Measurements from ENCODE around the gene IQCN. TPM values are rescaled to one million over a fixed set of nuclear protein-coding genes. Genes with fewer than 3 reads are reported as not detected.

The IQCN gene
- total RNA-seq, 2 experiments from 2014 or later = 18.1 to 18.7 TPM

DNA sequence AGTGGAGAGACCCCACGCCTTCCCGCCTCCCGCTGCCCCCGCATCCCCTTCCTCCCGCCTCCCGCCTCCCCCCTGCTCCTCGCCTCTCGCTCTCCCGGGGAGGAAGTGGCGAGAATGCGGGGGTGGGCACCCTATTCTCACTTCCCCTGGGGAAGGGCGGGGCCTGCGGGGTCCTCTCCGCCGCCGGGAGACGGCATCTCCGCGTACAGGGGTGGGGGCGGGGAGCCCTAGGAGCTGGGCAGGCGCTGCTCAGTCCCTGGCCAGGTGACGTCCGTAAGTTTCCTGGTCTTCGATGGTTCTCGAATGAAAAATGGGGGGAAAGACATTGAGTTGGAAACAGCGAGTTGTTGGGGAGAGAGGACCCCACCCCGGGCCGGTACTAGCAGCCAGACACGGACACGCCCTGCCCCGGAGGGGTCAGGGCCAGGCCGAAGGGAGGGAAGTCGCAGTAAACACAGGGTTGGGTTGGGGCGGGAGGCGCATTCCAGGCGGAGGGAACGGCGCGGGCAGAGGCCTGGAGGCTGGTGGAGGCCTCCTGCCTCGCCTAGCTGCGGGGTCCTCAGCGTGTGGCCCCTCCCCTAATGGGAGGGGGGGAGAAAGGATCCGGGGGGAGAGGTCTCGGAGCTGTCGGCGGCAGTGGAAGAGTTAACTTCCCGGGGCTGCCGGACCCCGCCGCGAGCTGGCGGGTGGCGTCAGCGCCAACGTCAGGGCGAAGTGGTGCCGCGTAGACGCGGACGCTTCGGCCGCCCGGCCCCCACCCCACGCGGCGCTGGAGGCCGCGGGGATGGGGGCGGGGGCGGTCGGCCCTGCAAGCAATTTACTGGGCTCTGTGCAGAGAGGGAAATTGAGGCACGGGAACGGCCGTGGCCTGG, 17.6 kb upstream of the IQCN start:
- no peaks in the 10 kb centered on the region for H3K27me3 ChIP-seq (ENCODE audit: control insufficient read depth in 1 of 2, insufficient read depth in 2 of 2, low read length in 2 of 2)
- peak overlapping the region; percentile 89 for H3K4me3 Mint-ChIP-seq
- TF ChIP-seq, protein P1, sequence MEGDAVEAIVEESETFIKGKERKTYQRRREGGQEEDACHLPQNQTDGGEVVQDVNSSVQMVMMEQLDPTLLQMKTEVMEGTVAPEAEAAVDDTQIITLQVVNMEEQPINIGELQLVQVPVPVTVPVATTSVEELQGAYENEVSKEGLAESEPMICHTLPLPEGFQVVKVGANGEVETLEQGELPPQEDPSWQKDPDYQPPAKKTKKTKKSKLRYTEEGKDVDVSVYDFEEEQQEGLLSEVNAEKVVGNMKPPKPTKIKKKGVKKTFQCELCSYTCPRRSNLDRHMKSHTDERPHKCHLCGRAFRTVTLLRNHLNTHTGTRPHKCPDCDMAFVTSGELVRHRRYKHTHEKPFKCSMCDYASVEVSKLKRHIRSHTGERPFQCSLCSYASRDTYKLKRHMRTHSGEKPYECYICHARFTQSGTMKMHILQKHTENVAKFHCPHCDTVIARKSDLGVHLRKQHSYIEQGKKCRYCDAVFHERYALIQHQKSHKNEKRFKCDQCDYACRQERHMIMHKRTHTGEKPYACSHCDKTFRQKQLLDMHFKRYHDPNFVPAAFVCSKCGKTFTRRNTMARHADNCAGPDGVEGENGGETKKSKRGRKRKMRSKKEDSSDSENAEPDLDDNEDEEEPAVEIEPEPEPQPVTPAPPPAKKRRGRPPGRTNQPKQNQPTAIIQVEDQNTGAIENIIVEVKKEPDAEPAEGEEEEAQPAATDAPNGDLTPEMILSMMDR (IDR thresholded peaks at IDR 0.05) = no peak
- peaks cover 61% of the 10 kb centered on the region for H3K4me1 Mint-ChIP-seq (ENCODE audit: low read depth)
- peak overlapping the region; percentile 91 for H3K4me3 ChIP-seq (ENCODE audit: low read length)
- intact Hi-C loops (cut with DNase I, micrococcal nuclease) = loop anchor here in 1 of 2 experiments (5.0 kb wide), 1 partner anchor 35 kb away; no protein-coding TSS in a partner anchor
- peak overlapping the region; percentile 96 to 100 for H3K27ac ChIP-seq (ENCODE audit: low read depth in 1 of 2, low read length in 2 of 2)
- H3K36me3 Mint-ChIP-seq (ENCODE audit: low read depth) = no peaks in the 10 kb centered on the region
- H3K9me3 Mint-ChIP-seq = no peaks in the 10 kb centered on the region
- ChIA-PET CTCF (interaction anchor here (1.1 to 2.5 kb wide), 5 partner anchors 10 to 40 kb away, joined by 3 to 29 read pairs (median 6); partner anchors contain the start of genes JUND and LSM4), POLR2A (interaction anchor here (0.8 to 18.2 kb wide), 7 partner anchors 11 to 1376 kb away, joined by 3 to 761 read pairs (median 9); partner anchors contain the start of genes JUND, LSM4 and RAB3A)
- no peaks in the 10 kb centered on the region for H3K9me3 ChIP-seq (ENCODE audit: control insufficient read depth in 1 of 2, insufficient read depth in 1 of 2, low read length in 2 of 2)
- ATAC-seq (ENCODE audit: poor library complexity) = peak; percentile 41
- peak; percentile 51 to 93 (median 69) for DNase-seq
- peak overlapping the region; percentile 91 for H3K27ac Mint-ChIP-seq
- H3K4me1 ChIP-seq (ENCODE audit: insufficient read depth, low read length) = peaks cover 67% of the 10 kb centered on the region
- H3K36me3 ChIP-seq (ENCODE audit: insufficient read depth, low read length) = no peaks in the 10 kb centered on the region
- no peaks in the 10 kb centered on the region for H3K27me3 Mint-ChIP-seq

GRCh38 chr19:18291019-18291524, 16.8 kb upstream of the IQCN start:
- peaks cover 65% of the 10 kb centered on the region for H3K4me1 Mint-ChIP-seq (ENCODE audit: low read depth)
- H3K4me3 Mint-ChIP-seq = peak overlapping the region; percentile 89
- H3K27ac Mint-ChIP-seq = peak overlapping the region; percentile 91
- TF ChIP-seq, protein P1 (IDR thresholded peaks at IDR 0.05) = no peak
- ATAC-seq (ENCODE audit: poor library complexity) (no peak), DNase-seq (peak in 2 of 14 experiments; percentile 25 to 61)
- Histone ChIP-seq H3K9me3 (ENCODE audit: control insufficient read depth in 1 of 2, insufficient read depth in 1 of 2, low read length in 2 of 2) (no peaks in the 10 kb centered on the region), H3K27me3 (ENCODE audit: control insufficient read depth in 1 of 2, insufficient read depth in 2 of 2, low read length in 2 of 2) (no peaks in the 10 kb centered on the region), H3K4me1 (ENCODE audit: insufficient read depth, low read length) (peaks cover 67% of the 10 kb centered on the region), H3K27ac (ENCODE audit: low read depth in 1 of 2, low read length in 2 of 2) (peak overlapping the region; percentile 96 to 100), H3K36me3 (ENCODE audit: insufficient read depth, low read length) (no peaks in the 10 kb centered on the region), H3K4me3 (ENCODE audit: low read length) (peak overlapping the region; percentile 91)
- ChIA-PET CTCF (interaction anchor here (2.4 to 2.8 kb wide), 2 partner anchors 12 kb away, joined by 18 to 29 read pairs; no protein-coding TSS in a partner anchor), POLR2A (interaction anchor here (1.2 to 18.2 kb wide), 4 partner anchors 10 to 25 kb away, joined by 5 to 761 read pairs (median 199); partner anchors contain the start of genes JUND and LSM4)
- no peaks in the 10 kb centered on the region for H3K9me3 Mint-ChIP-seq
- intact Hi-C loops (cut with DNase I, micrococcal nuclease) = loop anchor here in 1 of 2 experiments (5.0 kb wide), 1 partner anchor 36 kb away; no protein-coding TSS in a partner anchor
- H3K27me3 Mint-ChIP-seq = no peaks in the 10 kb centered on the region
- H3K36me3 Mint-ChIP-seq (ENCODE audit: low read depth) = no peaks in the 10 kb centered on the region

- no peaks in the 10 kb centered on the region for H3K36me3 ChIP-seq (ENCODE audit: insufficient read depth, low read length)
- no peak overlapping the region for H3K4me3 ChIP-seq (ENCODE audit: low read length)
- POLR2A ChIA-PET = interaction anchor here (1.2 to 18.2 kb wide), 3 partner anchors 10 to 26 kb away, joined by 5 to 761 read pairs (median 327); partner anchors contain the start of genes JUND and LSM4
- Mint-ChIP-seq H3K27ac (peak overlapping the region; percentile 91), H3K36me3 (ENCODE audit: low read depth) (no peaks in the 10 kb centered on the region), H3K4me1 (ENCODE audit: low read depth) (peaks cover 67% of the 10 kb centered on the region), H3K9me3 (no peaks in the 10 kb centered on the region), H3K4me3 (peak overlapping the region; percentile 89), H3K27me3 (no peaks in the 10 kb centered on the region)
- H3K4me1 ChIP-seq (ENCODE audit: insufficient read depth, low read length) = peaks cover 68% of the 10 kb centered on the region
- intact Hi-C loops (cut with DNase I, micrococcal nuclease) = loop anchor here in 1 of 2 experiments (1.0 to 5.0 kb wide), 2 partner anchors 9 to 37 kb away; partner anchors contain the start of gene JUND
- TF ChIP-seq, protein P1 (IDR thresholded peaks at IDR 0.05) = no peak
- CTCF ChIA-PET = interaction anchor here (0.7 to 2.8 kb wide), 2 partner anchors 10 to 11 kb away, joined by 3 to 18 read pairs; no protein-coding TSS in a partner anchor
- no peaks in the 10 kb centered on the region for H3K9me3 ChIP-seq (ENCODE audit: control insufficient read depth in 1 of 2, insufficient read depth in 1 of 2, low read length in 2 of 2)
- DNase-seq (peak; percentile 43 to 95 (median 68)), ATAC-seq (ENCODE audit: poor library complexity) (peak; percentile 42)
- peak overlapping the region; percentile 96 to 100 for H3K27ac ChIP-seq (ENCODE audit: low read depth in 1 of 2, low read length in 2 of 2)
- H3K27me3 ChIP-seq (ENCODE audit: control insufficient read depth in 1 of 2, insufficient read depth in 2 of 2, low read length in 2 of 2) = no peaks in the 10 kb centered on the region
Observed at GRCh38 chr19:18290302-18291018, 16.2 kb upstream of the IQCN start.

All from CD4-positive, alpha-beta T cell (primary cell).